ENCODE measurements around the gene EGLN1.
"Not testable (repeated sequence)": the region's sequence is repeated elsewhere in the genome, so short reads cannot be mapped to it uniquely, and the experiment has no call there.

- TF ChIP-seq CTCF (IDR thresholded peaks at IDR 0.05 in 2 of 3, conservative IDR thresholded peaks at IDR 0.05 in 1 of 3; ENCODE audit: borderline replicate concordance in 1 of 3, insufficient read depth in 1 of 3, low read depth in 2 of 3, low read length in 2 of 3); EZH2 (IDR thresholded peaks at IDR 0.05): not testable (repeated sequence)
Measured at GRCh38 chr1:231454133-231454532, 32.0 kb upstream of the EGLN1 start.

All from HCT116 (cell line).